ENCODE measurements around the gene GAS7. TPM values are rescaled to one million over a fixed set of nuclear protein-coding genes. Genes with fewer than 3 reads are reported as not detected.

The GAS7 gene
- total and polyA plus RNA-seq, 2 of the 13 experiments (the other 11 are each of a cell fraction or from before 2014, with no cell fraction given): 1.0 to 5.2 TPM

DNA sequence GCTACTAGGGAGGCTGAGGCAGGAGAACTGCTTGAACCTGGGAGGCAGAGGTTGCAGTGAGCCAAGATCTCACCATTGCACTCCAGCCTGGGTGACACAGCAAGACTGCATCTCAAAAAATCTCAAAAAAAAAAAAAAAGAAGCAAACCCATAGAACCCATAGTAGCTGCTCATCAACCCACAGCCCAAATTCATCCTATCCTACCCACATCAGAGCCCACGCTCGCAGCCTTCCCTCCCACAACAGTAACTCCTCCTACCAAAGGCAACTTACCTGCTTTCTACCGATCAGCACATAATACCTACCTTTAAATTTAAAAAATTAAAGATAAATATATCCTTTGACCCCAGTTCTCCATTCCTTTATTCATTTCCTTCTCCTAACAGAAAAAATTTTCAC, 94.7 kb downstream of the GAS7 start (continued):
- TF ChIP-seq PCBP2 (optimal IDR thresholded peaks at IDR 0.05; ENCODE audit: low read depth, low read length, poor library complexity, severe bottlenecking) (no peak), CHCHD3 (CRISPR knock-in tag; IDR thresholded peaks at IDR 0.05) (no peak), CEBPB (IDR thresholded peaks at IDR 0.05; ENCODE audit: borderline replicate concordance, low read depth, low read length) (no peak), SRSF4 (IDR thresholded peaks at IDR 0.05; ENCODE audit: low read depth, low read length, poor library complexity, severe bottlenecking) (no peak)

DNA sequence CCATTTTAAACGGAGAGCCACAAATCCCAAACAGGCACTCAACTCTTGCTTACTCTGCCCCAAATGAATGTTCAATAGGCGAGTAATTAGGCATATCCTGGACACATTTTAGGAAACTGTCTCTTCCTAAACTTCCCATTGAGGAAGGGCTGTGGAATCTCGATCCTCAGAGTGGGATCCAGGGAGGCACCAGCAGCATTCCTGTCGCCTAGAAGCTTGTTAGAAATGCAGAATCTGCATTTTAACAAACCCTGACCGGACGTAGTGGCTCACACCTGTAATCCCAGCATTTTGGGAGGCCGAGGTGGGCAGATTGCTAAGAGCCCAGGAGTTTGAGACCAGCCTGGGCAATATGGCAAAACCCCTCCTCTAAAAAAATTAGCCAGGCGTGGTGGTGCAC, 95.6 kb downstream of the GAS7 start:
- no peaks in the 10 kb centered on the region for H3K9me3 ChIP-seq (ENCODE audit: low read length)
- intact Hi-C loops (cut with micrococcal nuclease; ENCODE audit: unreplicated experiment): no loop called here
- H3K9ac ChIP-seq (ENCODE audit: insufficient read depth, low read depth, low read length): no peak overlapping the region
- no peak overlapping the region for H2AFZ ChIP-seq (ENCODE audit: low read length)
- in situ Hi-C loops (cut with HindIII; ENCODE audit: extremely low pct_ligation_motif_present, low pct_unique_long_range_greater_than_20kb): loop anchor here (25.0 kb wide), 1 partner anchor 109 kb away; no protein-coding TSS in a partner anchor
- H3K27ac ChIP-seq (ENCODE audit: extremely low read length, insufficient read depth, low read length): no peak overlapping the region
- no peak for ATAC-seq
- H3K79me2 ChIP-seq (ENCODE audit: insufficient read depth, low read length): no peaks in the 10 kb centered on the region
- no peak for FAIRE-seq
- H3K36me3 ChIP-seq (replicated peaks in 1 of 2; ENCODE audit: control insufficient read depth in 1 of 2, insufficient read depth in 2 of 2, low read length in 2 of 2): no peaks in the 10 kb centered on the region
- ChIA-PET POLR2A (no interaction called here), CTCF (ENCODE audit: low intra/inter-chr PET ratio, low total read pairs) (no interaction called here)
- DNase-seq (ENCODE audit: low spot score): no peak
- 8% methylated on average over 8 of the region's 8 CpGs for WGBS (ENCODE audit: low lambda C conversion rate)
- no peaks in the 10 kb centered on the region for H3K4me1 ChIP-seq (ENCODE audit: insufficient read depth, low read length)
- BruUV-seq (replicated peaks): no TSS peak
- H3K4me2 ChIP-seq (ENCODE audit: low read depth, low read length): no peak overlapping the region
- peaks cover 0 to 21% of the 10 kb centered on the region in 2 experiments; a peak in 3 of 5 replicates for H3K27me3 ChIP-seq (ENCODE audit: control insufficient read depth in 1 of 2, insufficient read depth in 2 of 2, low read length in 2 of 2)
- no peak overlapping the region for H3K4me3 ChIP-seq (replicated peaks in 1 of 3; ENCODE audit: insufficient read depth in 1 of 3, low read depth in 2 of 3, low read length in 3 of 3)
- no peaks in the 10 kb centered on the region for H4K20me1 ChIP-seq (ENCODE audit: insufficient read depth, low read length)
- TF ChIP-seq, protein P1, sequence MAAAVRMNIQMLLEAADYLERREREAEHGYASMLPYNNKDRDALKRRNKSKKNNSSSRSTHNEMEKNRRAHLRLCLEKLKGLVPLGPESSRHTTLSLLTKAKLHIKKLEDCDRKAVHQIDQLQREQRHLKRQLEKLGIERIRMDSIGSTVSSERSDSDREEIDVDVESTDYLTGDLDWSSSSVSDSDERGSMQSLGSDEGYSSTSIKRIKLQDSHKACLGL (CRISPR knock-in tag; IDR thresholded peaks at IDR 0.05): no peak
- TF ChIP-seq HDAC2 (CRISPR knock-in tag; IDR thresholded peaks at IDR 0.05) (no peak), KDM1A (CRISPR knock-in tag; IDR thresholded peaks at IDR 0.05) (no peak), ZNF501 (CRISPR knock-in tag; IDR thresholded peaks at IDR 0.05) (no peak)
- TF ChIP-seq, protein P2, sequence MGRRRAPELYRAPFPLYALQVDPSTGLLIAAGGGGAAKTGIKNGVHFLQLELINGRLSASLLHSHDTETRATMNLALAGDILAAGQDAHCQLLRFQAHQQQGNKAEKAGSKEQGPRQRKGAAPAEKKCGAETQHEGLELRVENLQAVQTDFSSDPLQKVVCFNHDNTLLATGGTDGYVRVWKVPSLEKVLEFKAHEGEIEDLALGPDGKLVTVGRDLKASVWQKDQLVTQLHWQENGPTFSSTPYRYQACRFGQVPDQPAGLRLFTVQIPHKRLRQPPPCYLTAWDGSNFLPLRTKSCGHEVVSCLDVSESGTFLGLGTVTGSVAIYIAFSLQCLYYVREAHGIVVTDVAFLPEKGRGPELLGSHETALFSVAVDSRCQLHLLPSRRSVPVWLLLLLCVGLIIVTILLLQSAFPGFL (CRISPR knock-in tag; IDR thresholded peaks at IDR 0.05): no peak
